Vagina (tissue), 2 donors: ENCODE data around the gene SERTM1.

Experiments used
- POLR2A ChIP-seq, 2 donors: fragments of 450-650 bp; IDR thresholded peaks; one replicate each; pipeline ENCODE4 v1.6.1; 2017; ENCODE audit warnings: antibody characterized with exemption in 2 of 2, mild to moderate bottlenecking in 2 of 2, moderate library complexity in 2 of 2
- POLR2AphosphoS5 ChIP-seq, 2 donors: sonication (generic); formaldehyde crosslinking; IDR thresholded peaks; one replicate each; pipeline ENCODE4 v1.9.0; 2017; ENCODE audit warnings: antibody characterized with exemption in 2 of 2, mild to moderate bottlenecking in 2 of 2, low read depth in 1 of 2; ENCODE audit not compliant: insufficient read depth in 1 of 2
- TF ChIP-seq, protein P1 (sequence below), 3 experiments: fragments of 450-650 bp in 2 of 3; fragments of 200-600 bp in 1 of 3; sonication (generic) in 1 of 3; IDR thresholded peaks; one replicate each; pipeline ENCODE4 v1.5.1; 2017 to 2019; ENCODE audit warnings: antibody characterized with exemption in 3 of 3, mild to moderate bottlenecking in 2 of 3, moderate library complexity in 2 of 3

DNA sequence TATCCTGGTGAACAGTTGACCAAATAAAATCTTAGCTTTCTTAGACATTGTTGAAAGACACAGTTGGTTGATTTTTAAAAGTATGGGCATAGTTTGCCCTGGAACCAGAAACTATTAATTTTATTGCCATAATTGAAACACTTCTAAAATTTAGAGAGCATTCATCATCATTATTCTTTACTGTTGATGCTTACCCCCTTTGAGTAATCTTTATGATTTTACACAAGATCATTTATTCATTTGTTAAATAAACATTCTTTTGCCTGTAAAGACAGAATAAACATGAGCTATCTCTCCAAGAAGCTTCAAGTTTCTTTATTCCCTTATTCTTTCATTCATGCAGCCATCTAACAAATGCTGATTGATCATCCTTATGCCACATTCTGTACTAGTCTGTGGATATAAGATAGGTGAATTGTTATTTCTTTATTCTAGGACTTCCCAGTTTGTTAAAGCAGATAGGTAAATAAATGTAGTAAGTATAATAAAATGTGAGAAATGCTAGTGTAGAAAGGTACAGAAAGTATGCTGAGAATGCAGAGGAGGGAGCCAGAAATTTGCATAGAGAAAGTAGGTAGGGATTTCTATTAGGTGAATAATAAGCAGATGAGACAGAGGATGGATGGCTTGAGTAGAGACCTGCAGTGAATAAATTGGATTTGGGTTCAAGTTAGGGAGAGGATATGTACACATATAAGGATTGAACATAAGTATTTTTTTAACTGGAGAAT, 8.2 kb downstream of the SERTM1 start:
- TF ChIP-seq, protein P1, sequence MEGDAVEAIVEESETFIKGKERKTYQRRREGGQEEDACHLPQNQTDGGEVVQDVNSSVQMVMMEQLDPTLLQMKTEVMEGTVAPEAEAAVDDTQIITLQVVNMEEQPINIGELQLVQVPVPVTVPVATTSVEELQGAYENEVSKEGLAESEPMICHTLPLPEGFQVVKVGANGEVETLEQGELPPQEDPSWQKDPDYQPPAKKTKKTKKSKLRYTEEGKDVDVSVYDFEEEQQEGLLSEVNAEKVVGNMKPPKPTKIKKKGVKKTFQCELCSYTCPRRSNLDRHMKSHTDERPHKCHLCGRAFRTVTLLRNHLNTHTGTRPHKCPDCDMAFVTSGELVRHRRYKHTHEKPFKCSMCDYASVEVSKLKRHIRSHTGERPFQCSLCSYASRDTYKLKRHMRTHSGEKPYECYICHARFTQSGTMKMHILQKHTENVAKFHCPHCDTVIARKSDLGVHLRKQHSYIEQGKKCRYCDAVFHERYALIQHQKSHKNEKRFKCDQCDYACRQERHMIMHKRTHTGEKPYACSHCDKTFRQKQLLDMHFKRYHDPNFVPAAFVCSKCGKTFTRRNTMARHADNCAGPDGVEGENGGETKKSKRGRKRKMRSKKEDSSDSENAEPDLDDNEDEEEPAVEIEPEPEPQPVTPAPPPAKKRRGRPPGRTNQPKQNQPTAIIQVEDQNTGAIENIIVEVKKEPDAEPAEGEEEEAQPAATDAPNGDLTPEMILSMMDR (IDR thresholded peaks at IDR 0.05), result no peak
- TF ChIP-seq POLR2AphosphoS5 (IDR thresholded peaks at IDR 0.05; ENCODE audit: insufficient read depth in 1 of 2, low read depth in 1 of 2) (no peak), POLR2A (IDR thresholded peaks at IDR 0.05) (no peak)
